Stimulated activated CD4-positive, alpha-beta T cell treated with anti-CD3 and anti-CD28 coated beads, Interleukin-1b, Interleukin-23, amount 100 ng/mL, for 4 hours (primary cell): ENCODE data around the gene PDLIM7.

Source experiments
- DNase-seq, 2 donors: peaks; one replicate each; pipeline ENCODE4 v3.0.0-alpha.2; 2020; ENCODE audit warnings: low read depth in 2 of 2

The PDLIM7 gene

GRCh38 chr5:177474846-177475562 is 22.4 kb downstream of the PDLIM7 start:
- no peak for DNase-seq

- no peak for DNase-seq
Observed at GRCh38 chr5:177474002-177474476, 23.4 kb downstream of the PDLIM7 start.

DNA sequence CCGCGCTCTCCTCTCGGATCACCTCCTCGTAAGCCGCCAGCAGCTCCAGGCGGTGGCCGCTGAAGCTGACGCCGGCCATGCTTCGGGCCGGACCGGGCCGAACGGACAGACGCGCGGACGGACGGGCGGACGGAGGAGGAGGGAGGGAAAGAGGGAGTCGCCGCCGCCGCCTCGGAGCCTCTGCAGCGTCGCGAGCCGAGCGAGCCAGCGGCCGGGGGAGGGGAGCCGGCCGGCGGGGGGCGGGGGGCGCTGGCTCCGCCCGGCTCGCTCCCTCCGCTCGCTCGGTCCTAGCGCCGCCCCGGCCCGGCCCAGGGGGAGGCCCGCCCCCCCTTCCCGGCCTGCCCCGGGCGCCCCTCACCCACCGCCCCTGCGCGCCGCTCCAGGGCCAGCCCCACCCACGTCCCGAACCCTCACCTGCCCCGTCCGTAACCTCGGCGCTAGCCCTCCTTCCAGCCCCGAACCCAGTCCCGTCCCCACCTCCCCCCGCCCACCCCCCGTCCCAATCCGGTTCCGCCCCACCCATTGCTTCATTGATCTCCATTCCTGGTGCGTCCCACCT is 23.9 kb downstream of the PDLIM7 start, which contains the start of gene DBN1:
Gene DBN1 (minus strand): TSS at position 192 of the 559 bp plus-strand sequence. CDS start 113 bp downstream, at position 79.
- DNase-seq: no peak

DNA sequence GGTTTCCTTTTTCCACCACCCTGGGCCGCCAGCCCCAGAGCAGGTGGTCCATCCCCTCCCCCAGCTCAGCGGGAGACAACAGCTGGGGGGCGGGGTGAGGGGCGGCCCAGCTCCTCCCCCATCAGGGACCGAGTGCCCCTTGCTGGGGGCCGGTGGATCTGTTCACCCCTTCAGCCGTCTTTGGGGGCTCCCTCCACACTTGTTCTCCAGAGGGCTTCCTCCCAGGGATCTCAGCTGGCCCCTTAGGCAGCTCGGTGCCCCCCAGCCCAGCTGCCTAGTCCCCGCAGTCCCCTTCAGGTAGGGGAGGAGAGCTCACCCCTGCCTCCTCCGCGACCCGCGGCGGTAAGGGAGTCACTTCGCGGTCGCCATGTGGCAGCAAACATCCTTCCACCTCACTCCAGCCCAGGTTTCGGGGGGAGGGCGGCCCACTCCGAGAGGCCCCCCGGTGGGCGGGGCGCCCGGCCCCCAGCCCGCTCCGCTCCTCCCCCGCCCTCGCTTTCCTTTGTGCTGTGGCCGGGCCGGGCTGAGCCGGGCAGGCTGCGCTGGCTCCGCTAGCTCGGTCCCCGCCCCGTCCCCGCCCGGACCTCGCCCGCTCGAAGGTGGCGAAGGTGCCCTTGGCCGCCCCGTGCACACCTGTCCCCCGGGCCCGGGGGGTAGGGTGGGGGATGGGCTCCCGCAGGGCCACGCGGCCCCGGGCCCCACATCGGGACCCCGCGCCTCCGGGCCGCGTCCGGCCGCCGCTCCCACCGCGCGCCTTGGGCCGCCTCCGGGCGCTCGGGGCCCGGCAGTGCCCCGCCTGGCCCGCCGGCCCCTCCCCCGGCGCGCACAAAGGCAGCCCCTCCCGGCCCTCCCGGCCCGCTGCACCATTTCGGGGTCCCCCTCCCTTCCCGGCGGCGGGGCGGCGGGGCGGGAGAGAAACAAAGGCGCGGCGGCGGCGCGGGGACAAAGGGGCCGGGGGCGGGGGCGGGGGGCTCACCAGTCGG is 24.7 kb downstream of the PDLIM7 start:
- peak in 1 of 2 donors; percentile 40 for DNase-seq

GRCh38 chr5:177471610-177472356 is 25.6 kb downstream of the PDLIM7 start:
- DNase-seq: no peak

DNA sequence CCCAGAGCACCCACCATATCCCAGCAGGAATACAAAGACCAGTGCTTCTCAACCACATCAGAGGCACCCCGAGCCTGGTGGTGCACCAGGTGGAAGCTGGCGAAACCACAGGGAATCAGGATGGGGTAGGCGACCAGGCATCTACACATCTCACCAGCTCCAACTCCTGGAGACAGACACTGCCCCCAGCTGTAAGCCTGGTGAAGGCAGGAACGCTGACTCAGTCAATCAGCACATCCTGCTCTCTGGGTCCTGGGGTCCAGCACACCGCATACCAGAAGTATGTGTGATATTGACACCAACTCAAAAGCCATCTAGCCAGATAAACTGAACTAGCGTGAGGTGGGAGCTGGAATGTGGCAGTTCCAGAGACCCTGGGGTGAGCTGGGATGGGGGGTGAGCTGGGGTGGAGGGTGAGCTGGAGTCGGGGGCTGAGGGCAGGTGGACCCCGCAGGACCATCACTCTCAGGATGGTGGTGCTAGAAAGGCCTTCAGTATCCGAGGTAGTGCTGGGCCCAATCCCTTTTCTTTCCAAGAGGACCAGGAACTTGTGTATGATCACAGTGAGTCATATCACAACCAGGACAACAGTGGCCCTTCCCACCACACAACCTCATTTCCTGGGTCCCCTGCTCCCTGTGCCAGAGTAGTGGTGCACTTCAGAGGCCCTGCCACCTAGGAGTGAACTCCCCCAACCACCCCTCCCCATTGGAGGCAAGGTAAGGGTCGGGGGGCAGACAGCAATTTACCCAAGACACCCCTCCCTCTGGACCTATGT is 26.5 kb downstream of the PDLIM7 start:
- DNase-seq: no peak

DNA sequence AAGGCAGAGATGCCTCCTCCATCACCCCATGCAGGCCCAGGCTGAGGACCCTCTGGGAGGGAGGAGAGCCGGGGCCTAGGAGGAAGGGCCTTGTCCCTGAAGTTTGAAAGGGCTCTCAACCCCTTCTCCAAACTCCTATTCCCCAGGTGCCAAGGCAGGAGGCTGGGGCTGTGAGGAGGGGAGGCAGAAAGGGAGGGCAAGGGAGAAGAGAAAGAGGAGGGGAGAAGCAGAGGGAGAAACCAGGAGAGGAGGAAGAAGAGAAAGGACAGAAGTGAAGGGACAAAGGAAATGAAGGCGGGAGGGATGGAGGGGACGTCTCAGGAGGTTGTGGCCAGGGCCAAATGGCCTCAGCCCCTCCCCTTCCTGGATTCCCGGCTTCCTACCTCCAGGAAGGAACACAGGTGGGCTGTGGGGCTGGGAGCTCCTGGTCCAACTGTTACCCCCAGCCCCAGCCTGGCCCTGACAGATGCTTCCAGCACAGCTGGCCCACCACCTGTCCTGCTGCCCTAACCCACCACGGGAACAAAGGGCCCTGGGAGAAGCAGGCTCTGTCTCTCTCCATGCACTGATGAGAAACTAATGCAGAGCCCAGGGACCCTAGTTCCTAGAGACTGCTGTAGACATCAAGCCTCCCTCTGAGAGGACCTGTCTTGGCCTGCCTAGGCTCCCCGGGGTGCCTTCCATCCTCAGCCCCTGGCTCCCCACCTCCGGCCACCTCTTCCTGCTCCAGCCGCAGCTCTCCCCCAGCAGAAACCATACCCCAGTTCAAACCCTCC is 27.5 kb downstream of the PDLIM7 start:
- no peak for DNase-seq

DNA sequence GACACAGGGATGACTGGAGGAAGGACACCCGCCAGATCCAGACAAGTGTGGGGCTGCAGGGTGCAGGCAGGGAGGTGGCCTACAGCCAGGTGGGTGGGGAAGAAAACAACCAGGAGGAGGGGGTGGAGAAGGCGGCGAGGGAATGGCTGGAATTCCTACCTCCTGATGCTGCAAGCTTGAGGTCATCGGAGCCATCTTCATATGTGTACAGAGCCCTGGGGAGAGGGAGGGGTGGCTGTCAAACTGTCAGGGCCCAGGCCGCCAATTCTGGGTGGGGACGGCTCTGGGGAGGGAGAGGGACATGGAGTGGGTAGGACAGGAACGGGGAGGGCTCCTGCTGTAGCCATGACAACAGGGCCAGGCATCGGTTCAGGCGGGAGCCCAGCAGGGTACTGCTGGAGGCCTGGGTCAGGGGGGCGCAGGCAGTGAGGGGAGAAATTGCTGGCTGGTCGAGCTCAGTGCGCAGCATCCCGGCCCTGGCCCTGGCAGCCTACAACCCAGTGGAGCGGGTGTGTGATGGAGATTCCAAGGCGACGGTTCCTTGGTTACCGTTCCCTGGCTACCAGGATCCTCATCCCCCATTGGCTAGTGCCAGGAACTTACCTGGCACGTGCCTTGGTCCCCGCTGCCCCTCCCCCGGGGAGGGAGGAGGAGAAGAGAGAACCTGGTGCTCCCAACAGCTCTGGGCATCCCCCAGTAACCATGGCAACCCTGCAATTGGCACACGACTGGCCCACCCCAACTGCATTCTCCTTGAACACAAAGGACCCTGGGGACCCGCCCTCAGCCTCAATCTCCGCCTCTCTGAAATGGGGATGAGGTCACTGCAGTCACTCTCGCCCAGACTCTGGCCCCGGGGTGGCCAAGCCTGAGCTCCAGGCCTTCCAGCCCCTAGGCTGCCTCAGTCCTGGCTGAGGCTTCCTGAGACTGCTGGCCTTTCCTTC is 28.4 kb downstream of the PDLIM7 start:
- no peak for DNase-seq

DNA sequence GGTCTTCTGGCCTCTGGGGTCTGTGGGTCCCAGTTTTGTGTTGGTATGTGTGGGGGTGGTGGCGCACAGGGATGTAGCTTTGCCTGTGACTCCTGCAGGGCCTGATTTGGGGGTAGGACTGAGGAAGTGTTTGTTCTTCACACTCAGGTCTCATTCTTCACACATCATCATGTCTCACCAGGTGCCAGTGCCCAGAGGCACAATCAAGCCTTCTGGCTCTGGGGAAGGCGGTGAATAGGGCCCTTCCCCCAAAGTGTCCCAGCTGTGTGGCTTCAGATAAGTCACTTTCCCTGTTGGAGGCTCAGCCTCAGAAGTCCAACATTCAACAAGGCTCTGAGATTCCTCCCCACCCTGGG is 29.1 kb downstream of the PDLIM7 start:
- DNase-seq: no peak

GRCh38 chr5:177467436-177467835 is 30.0 kb downstream of the PDLIM7 start:
- DNase-seq: no peak

- no peak for DNase-seq
Observed at GRCh38 chr5:177466861-177467260, 30.5 kb downstream of the PDLIM7 start.

DNA sequence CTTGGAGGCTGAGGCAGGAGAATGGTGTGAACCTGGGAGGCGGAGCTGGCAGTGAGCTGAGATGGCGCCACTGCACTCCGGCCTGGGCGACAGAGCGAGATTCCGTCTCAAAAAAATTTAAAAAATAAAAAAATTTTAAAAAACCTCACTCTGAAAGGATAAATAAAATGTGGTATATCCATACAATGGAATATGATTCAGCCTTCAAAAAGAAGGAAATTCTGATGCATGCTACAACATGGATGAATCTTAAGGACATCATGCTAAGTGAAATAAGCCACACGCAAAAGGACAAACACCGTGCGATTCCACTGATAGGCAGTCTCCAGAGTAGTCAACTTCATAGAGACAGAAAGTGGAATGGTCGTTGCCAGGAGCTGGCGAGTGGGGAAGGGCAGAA is 32.4 kb downstream of the PDLIM7 start:
- no peak for DNase-seq

- DNase-seq: no peak
Observed at GRCh38 chr5:177462021-177462670, 35.3 kb downstream of the PDLIM7 start.

DNA sequence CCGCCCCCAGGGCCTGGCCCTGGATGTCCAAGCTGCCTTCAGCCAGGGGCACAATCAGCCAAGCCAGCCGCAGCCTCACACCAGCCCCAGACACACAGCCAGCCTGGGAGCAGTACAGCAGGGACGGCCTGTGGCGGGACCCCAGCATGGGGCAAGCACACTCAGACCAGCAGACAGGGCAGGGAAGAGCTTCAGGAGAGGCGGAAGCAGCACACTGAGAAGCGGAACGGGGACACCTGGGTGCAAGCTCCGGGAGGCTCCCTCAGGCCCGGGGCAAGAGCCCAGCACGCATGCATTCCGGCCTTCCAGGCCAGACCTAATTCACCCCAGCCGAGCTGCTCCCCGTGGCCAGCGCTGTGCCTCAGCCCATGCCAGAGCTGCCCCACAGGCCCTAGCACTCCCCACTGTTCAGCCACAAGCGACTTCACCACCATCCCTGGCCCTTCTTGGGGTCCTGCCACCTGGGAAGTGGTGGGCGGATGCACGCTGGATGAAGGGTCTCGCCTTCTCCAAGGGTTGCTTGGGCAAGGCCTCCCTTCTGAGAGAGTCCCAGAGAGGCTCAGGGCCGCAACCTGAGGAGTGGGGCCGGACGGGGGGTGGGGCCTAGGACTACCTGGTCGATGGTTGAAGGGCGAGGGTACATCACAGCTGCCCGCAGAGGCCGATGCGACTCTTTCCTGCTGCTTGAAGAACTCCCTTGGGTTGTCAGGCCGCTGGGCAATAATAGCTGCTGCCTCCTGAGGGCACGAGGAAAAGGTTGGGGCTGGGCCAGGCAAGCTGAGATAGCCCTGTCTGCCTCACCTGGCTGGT is 37.4 kb downstream of the PDLIM7 start:
- no peak for DNase-seq

GRCh38 chr5:177459357-177459756 is 38.0 kb downstream of the PDLIM7 start:
- no peak for DNase-seq

DNA sequence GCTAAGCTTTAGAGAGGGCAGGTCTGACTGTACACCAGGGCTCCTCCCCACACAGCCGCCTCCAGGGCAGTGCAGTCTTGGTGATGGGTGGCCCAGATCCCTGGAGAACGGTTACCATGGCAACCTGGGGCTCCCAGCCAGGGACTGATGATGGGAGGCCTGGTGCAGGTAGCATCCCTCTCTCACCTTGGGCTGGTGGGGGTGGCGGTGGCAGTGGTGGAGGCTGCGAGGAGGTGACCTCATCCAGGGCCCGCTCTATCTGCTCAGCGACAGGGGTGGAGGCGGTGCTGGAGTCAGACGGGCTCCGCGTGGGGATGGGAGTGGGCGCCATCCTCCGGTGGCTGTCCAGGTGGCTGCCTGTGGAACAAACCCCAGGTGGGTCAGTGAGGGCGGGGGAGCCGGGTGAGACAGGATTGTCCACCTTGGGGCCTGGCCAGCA is 38.5 kb downstream of the PDLIM7 start:
- DNase-seq: no peak
